EL (cell line): ENCODE measurements around the gene KCTD10.

Experiments
- DNase-seq: peaks from one replicate; pipeline ENCODE4 v3.0.0-alpha.2; 2016

KCTD10 gene

GRCh38 chr12:109469517-109469916 is 7.6 kb downstream of the KCTD10 start:
- DNase-seq = peak; percentile 62

- DNase-seq = no peak
Measured at GRCh38 chr12:109467978-109468676, 9.0 kb downstream of the KCTD10 start.

- no peak for DNase-seq
Measured at GRCh38 chr12:109466821-109467220, 10.3 kb downstream of the KCTD10 start.

GRCh38 chr12:109466305-109466704 is 10.8 kb downstream of the KCTD10 start:
- DNase-seq = no peak

- DNase-seq = no peak
Measured at GRCh38 chr12:109464642-109465351, 12.3 kb downstream of the KCTD10 start.

GRCh38 chr12:109463756-109464155 is 13.3 kb downstream of the KCTD10 start:
- DNase-seq = peak; percentile 33

GRCh38 chr12:109462868-109463692 is 14.0 kb downstream of the KCTD10 start:
- DNase-seq = peak; percentile 98

- peak; percentile 98 for DNase-seq
Measured at GRCh38 chr12:109461846-109462756, 15.0 kb downstream of the KCTD10 start.

GRCh38 chr12:109461049-109461845 is 15.9 kb downstream of the KCTD10 start:
- peak; percentile 82 for DNase-seq

GRCh38 chr12:109460538-109460937 is 16.6 kb downstream of the KCTD10 start:
- no peak for DNase-seq

GRCh38 chr12:109459247-109459646 is 17.9 kb downstream of the KCTD10 start:
- no peak for DNase-seq

GRCh38 chr12:109458771-109459208 is 18.3 kb downstream of the KCTD10 start:
- DNase-seq = no peak

- DNase-seq = peak; percentile 41
Measured at GRCh38 chr12:109458086-109458485, 19.0 kb downstream of the KCTD10 start.

GRCh38 chr12:109455706-109456105 is 21.4 kb downstream of the KCTD10 start:
- DNase-seq = peak; percentile 32

- no peak for DNase-seq
Measured at GRCh38 chr12:109452489-109452888, 24.6 kb downstream of the KCTD10 start.

GRCh38 chr12:109451400-109451799 is 25.7 kb downstream of the KCTD10 start:
- no peak for DNase-seq

- no peak for DNase-seq
Measured at GRCh38 chr12:109450980-109451379, 26.1 kb downstream of the KCTD10 start.

GRCh38 chr12:109449845-109450532 is 27.1 kb downstream of the KCTD10 start:
- DNase-seq = no peak

- DNase-seq = no peak
Measured at GRCh38 chr12:109448707-109449390, 28.3 kb downstream of the KCTD10 start.

- no peak for DNase-seq
Measured at GRCh38 chr12:109448272-109448671, 28.8 kb downstream of the KCTD10 start.
